HL-60 (cell line): ENCODE results near the gene TMEM131L.

Source experiments
- DNase-seq, 2 experiments: peaks; one replicate each; pipeline ENCODE4 v3.0.0-alpha.2; 2010 to 2020; ENCODE audit warnings: low read depth in 1 of 2, low spot score in 1 of 2
- H3K27ac ChIP-seq: fragments of 250-450 bp; sonication (Bioruptor Pico); replicated peaks from 2 replicates; pipeline ENCODE4 v1.5.1; 2020; ENCODE audit warnings: mild to moderate bottlenecking, moderate library complexity
- H3K27me3 ChIP-seq: fragments of 250-450 bp; sonication (Bioruptor Pico); 2 replicates; pipeline ENCODE4 v1.5.1; 2021; ENCODE audit warnings: mild to moderate bottlenecking, moderate library complexity; ENCODE audit not compliant: insufficient read depth, poor library complexity, severe bottlenecking
- H3K4me3 ChIP-seq: replicated peaks from 2 replicates; pipeline ENCODE4 v1.5.1; 2011; ENCODE audit warnings: mild to moderate bottlenecking, control low read depth, low read length; ENCODE audit not compliant: insufficient read depth
- CTCF ChIP-seq: IDR thresholded peaks from one replicate; pipeline ENCODE4 v1.5.1; 2011; ENCODE audit warnings: low read length, control low read depth, inconsistent platforms; ENCODE audit not compliant: insufficient read depth
- GABPA ChIP-seq: IDR thresholded peaks from 2 replicates; pipeline ENCODE4 v1.6.1; 2012; ENCODE audit warnings: low read depth
- POLR2AphosphoS5 ChIP-seq: IDR thresholded peaks from 2 replicates; pipeline ENCODE4 v1.6.1; 2012; ENCODE audit warnings: low read depth
- SPI1 ChIP-seq: IDR thresholded peaks from 2 replicates; pipeline ENCODE4 v1.6.1; 2012; ENCODE audit warnings: low read depth, mild to moderate bottlenecking, borderline replicate concordance
- TF ChIP-seq, protein P1 (sequence below): IDR thresholded peaks from 2 replicates; pipeline ENCODE4 v1.6.1; 2012; ENCODE audit warnings: low read depth; ENCODE audit not compliant: insufficient replicate concordance

TMEM131L gene

GRCh38 chr4:153419673-153420278 lies 46.4 kb upstream of the TMEM131L start:
- H3K27ac ChIP-seq = no peak overlapping the region
- H3K4me3 ChIP-seq = no peak overlapping the region
- TF ChIP-seq POLR2AphosphoS5 = no peak
- TF ChIP-seq, protein P1, sequence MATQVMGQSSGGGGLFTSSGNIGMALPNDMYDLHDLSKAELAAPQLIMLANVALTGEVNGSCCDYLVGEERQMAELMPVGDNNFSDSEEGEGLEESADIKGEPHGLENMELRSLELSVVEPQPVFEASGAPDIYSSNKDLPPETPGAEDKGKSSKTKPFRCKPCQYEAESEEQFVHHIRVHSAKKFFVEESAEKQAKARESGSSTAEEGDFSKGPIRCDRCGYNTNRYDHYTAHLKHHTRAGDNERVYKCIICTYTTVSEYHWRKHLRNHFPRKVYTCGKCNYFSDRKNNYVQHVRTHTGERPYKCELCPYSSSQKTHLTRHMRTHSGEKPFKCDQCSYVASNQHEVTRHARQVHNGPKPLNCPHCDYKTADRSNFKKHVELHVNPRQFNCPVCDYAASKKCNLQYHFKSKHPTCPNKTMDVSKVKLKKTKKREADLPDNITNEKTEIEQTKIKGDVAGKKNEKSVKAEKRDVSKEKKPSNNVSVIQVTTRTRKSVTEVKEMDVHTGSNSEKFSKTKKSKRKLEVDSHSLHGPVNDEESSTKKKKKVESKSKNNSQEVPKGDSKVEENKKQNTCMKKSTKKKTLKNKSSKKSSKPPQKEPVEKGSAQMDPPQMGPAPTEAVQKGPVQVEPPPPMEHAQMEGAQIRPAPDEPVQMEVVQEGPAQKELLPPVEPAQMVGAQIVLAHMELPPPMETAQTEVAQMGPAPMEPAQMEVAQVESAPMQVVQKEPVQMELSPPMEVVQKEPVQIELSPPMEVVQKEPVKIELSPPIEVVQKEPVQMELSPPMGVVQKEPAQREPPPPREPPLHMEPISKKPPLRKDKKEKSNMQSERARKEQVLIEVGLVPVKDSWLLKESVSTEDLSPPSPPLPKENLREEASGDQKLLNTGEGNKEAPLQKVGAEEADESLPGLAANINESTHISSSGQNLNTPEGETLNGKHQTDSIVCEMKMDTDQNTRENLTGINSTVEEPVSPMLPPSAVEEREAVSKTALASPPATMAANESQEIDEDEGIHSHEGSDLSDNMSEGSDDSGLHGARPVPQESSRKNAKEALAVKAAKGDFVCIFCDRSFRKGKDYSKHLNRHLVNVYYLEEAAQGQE = no peak
- no peak for TF ChIP-seq CTCF
- no peak for TF ChIP-seq GABPA
- no peak for TF ChIP-seq SPI1
- no peak for DNase-seq
- no peaks in the 10 kb centered on the region for H3K27me3 ChIP-seq

- H3K4me3 ChIP-seq = no peak overlapping the region
- H3K27ac ChIP-seq = no peak overlapping the region
- DNase-seq = no peak
- TF ChIP-seq GABPA = no peak
- TF ChIP-seq SPI1 = no peak
- TF ChIP-seq CTCF = no peak
- no peak for TF ChIP-seq POLR2AphosphoS5
- TF ChIP-seq, protein P1 = no peak
- no peaks in the 10 kb centered on the region for H3K27me3 ChIP-seq
Observed at GRCh38 chr4:153420361-153420760, 45.8 kb upstream of the TMEM131L start.

- H3K4me3 ChIP-seq = no peak overlapping the region
- no peak for DNase-seq
- no peak for TF ChIP-seq GABPA
- no peak for TF ChIP-seq POLR2AphosphoS5
- TF ChIP-seq CTCF = no peak
- TF ChIP-seq SPI1 = no peak
- TF ChIP-seq, protein P1 = no peak
Observed at GRCh38 chr4:153421941-153422340, 44.2 kb upstream of the TMEM131L start.

More at GRCh38 chr4:153421941-153422340, 44.2 kb upstream of the TMEM131L start:
- Histone ChIP-seq H3K27ac (no peak overlapping the region), H3K27me3 (no peaks in the 10 kb centered on the region)
